ENCODE results near the gene DNAI1.

- TF ChIP-seq, protein P1, sequence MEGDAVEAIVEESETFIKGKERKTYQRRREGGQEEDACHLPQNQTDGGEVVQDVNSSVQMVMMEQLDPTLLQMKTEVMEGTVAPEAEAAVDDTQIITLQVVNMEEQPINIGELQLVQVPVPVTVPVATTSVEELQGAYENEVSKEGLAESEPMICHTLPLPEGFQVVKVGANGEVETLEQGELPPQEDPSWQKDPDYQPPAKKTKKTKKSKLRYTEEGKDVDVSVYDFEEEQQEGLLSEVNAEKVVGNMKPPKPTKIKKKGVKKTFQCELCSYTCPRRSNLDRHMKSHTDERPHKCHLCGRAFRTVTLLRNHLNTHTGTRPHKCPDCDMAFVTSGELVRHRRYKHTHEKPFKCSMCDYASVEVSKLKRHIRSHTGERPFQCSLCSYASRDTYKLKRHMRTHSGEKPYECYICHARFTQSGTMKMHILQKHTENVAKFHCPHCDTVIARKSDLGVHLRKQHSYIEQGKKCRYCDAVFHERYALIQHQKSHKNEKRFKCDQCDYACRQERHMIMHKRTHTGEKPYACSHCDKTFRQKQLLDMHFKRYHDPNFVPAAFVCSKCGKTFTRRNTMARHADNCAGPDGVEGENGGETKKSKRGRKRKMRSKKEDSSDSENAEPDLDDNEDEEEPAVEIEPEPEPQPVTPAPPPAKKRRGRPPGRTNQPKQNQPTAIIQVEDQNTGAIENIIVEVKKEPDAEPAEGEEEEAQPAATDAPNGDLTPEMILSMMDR (optimal IDR thresholded peaks at IDR 0.05 in 1 of 3, IDR thresholded peaks at IDR 0.05 in 1 of 3, conservative IDR thresholded peaks at IDR 0.05 in 1 of 3; ENCODE audit: extremely low read depth in 1 of 3, insufficient read depth in 2 of 3, low read length in 3 of 3): no peak
- TF ChIP-seq EZH2 (IDR thresholded peaks at IDR 0.05; ENCODE audit: low read length): no peak
Observed at GRCh38 chr9:34570376-34570775, 111.8 kb downstream of the DNAI1 start.
